ENCODE results near the gene MEGF10.
"Not testable (repeated sequence)": the region's sequence is repeated elsewhere in the genome, so short reads cannot be mapped to it uniquely, and the experiment has no call there.

MEGF10 gene

GRCh38 chr5:127298656-127299055 lies 8.1 kb downstream of the MEGF10 start:
- DNase-seq, result no peak

DNA sequence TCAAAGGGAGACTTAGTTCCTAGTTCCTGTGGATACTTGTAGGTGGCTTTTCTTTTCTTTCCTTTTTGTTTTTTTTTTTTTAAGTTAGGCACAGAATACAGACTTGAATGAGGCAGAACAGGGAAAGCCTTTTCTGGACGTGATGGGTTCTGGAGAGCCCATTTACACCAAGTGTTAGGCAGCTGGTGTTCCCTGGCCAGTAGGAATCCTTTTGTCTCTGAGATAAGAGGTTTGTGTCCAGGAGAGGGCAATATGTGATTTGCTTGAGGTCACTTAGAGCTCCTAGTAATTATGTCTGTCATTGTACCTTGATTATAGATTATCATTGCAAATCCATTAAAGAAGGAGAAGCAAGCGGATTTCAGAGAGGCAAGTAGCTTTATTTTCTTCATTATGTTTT lies 9.1 kb downstream of the MEGF10 start:
- peak; percentile 0 for DNase-seq

DNA sequence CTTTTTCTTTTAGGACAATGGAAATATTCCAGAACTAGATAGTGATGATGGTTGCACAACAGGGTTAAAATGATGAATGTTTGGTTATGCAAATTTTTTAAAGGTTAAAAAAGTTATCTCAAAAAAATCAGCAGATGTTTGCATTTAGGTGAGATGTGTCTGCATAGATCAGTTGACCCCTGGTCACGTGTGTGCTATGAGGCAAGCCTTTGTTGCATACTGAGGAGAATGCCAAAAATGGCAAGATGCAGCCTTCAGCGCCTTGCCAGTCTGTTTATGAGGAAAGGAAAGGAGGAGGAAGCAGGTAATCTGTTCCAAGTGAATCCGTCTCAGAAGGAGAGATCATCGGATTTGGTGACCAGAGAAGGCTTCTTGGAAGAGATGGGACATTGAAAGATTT lies 11.9 kb downstream of the MEGF10 start:
- DNase-seq, result no peak

- DNase-seq, result no peak
Measured at GRCh38 chr5:127303404-127303803, 12.8 kb downstream of the MEGF10 start.

DNA sequence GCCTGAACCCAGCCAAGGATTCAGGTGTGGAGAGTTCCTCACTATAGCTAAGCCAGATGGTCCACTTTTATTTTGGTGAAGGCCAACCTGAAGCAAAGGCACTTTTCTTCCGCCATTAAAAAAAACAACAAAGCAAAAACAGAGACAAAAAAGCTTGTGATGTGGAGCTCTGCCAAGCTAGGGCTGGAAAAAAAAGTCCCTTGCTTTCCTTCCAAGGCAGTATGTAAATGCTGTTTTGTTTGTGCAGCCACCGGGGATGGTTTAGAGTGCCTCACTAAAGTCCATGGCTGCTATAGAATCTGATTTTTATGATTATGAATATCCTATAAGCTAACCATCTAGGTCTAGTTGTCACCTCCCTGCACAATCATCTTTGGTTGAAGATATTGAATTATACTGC lies 14.9 kb downstream of the MEGF10 start:
- no peak for DNase-seq

GRCh38 chr5:127306036-127306435 lies 15.4 kb downstream of the MEGF10 start:
- DNase-seq, result no peak

DNA sequence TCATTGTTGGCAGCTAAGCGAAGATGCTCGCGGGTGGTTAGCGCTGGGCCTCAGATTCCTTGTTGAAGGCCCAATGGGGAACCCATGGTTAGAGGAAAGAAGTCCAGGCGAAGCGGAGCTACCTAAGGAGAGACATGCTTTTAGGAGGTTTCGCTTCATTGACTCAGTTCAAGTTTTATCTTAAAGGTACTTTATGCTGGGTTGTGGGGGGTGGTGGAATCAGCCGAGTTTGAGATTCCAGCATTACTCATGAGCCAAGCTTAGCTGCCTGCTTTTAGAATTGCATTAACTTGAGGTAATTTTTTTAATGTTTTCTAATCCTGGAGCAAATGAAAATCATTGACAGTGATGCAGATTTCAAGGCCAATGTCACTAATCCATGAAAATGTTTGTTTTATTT lies 16.1 kb downstream of the MEGF10 start:
- DNase-seq, result no peak

- DNase-seq, result no peak
Measured at GRCh38 chr5:127307868-127308267, 17.3 kb downstream of the MEGF10 start.

DNA sequence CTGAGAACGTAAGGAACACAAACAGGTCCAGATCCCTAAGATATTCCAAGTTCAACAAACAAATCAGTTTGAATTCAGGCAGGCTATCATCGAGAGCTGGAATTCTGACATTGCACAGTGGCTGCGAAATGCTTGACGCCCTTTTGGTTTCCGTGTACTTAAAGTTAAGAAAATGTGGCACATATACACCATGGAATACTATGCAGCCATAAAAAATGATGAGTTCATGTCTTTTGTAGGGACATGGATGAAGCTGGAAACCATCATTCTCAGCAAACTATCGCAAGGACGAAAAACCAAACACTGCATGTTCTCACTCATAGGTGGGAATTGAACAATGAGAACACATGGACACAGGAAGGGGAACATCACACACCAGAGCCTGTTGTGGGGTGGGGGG lies 17.7 kb downstream of the MEGF10 start:
- DNase-seq, result not testable (repeated sequence)

GRCh38 chr5:127308945-127309344 lies 18.3 kb downstream of the MEGF10 start:
- DNase-seq, result no peak

DNA sequence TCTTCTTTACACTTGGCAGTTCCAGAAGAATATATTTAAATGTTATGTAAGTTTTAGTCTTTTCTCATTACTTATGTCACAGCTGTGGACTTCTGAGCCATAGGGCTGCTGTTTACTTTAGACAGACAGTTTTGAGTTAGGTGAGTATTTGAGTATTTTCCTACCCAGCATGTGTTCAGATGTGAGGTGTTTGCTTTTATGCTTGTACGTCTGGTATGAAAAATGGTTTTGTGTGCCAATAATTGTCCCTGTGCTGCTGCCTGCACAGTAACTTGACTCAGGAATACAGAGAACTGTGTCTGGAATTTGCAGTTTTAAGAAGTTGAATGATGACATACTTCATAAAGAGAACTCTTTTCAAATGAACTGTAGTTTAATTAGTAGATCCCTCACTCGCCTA lies 20.8 kb downstream of the MEGF10 start:
- DNase-seq, result no peak

GRCh38 chr5:127311781-127312525 lies 21.4 kb downstream of the MEGF10 start:
- no peak for DNase-seq

DNA sequence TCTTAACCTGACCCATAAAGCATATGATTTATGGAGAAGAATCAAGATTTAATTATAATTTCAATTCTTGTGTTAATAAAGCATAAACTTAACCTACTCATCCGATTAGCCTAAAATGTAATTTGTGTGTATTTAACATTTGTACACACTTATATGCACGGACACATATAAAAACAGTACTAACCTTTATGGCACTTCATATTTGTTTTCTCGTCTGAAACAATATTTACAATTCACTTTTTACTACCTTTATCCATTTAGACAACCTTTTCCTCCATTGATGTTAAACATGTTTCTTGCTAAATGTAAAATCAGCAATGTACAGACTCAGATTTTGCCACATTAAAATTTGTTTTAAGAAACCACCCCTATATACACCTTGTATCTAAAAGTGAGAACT lies 22.8 kb downstream of the MEGF10 start:
- DNase-seq, result no peak

DNA sequence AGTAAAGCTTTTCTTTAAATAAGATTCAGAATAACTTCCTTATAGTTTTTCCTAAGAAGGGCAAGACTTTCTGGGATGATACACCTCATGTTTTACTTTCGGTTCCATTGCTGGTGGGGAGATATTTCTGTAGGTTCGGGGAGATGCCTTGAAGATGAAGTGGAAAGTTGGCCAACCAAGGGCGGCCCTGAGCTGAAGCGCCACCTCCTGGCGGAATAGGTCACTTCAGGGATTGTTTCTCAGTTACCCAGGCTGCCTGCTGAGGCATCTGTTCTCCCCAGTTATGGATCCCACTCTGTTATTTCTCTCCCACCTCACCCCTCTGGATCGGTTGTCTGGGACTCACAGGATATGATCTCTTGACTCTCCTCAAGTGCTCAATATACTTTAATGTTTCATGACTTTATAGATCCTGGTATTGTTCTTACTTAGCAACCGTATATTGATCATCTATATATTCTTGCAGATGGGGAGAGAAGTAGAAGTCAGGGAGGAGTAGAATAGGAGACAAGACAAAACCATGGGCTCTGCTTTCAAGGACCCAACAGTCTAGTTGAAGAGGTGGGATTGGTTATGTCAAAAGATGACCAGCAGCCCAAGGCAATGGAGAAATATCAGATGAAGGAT lies 23.4 kb downstream of the MEGF10 start:
- DNase-seq, result peak; percentile 44

DNA sequence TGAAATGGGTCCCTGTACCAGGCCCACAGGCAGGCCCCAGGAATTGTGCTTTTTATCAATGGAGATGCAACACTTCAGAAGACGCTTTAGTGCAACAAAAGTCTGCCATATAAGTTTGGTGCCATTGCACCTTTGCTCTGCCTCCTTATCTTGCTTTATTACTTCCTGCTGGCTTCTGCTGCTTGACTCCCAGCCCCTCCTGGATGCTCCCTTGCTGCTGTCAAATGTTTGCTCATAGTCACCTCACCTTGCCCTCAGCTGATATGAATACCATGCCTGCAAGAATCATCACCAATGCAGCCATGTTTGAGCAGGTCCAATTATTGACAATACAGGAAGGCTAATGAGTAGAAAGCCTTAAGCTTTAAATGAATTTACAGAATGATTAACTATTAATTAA lies 25.4 kb downstream of the MEGF10 start:
- no peak for DNase-seq

DNA sequence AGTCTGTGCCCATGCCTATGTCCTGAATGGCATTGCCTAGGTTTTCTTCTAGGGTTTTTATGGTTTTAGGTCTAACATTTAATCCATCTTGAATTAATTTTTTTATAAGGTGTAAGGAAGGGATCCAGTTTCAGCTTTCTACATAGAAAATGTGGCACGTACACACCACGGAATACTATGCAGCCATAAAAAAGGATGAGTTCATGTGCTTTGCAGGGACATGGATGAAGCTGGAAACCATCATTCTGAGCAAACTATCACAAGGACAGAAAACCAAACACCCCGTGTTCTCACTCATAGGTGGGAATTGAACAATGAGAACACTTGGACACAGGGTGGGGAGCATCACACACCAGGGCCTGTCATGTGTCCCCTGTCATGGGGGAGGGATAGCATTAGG lies 26.8 kb downstream of the MEGF10 start:
- not testable (repeated sequence) for DNase-seq

- peak; percentile 57 for DNase-seq
Measured at GRCh38 chr5:127320032-127320965, 29.7 kb downstream of the MEGF10 start.

DNA sequence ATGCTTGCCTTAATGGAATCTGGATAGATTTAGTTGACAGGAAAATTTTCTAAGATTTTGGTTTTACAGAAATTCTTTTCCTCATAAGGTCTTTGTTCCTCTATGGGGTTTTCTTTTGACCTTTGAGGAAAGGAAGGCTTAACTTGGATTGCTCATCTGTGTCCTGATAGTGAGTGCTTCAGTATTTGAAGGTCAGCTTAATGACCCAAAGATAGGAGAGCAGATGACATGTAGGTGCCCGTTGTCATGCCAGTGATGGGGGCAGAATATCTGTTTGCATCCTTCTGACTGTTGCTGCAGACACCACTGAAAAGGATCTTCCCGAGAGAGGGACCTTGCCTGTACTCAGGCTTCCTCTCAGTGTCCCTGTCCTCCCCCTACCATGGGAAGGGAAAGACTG lies 30.9 kb downstream of the MEGF10 start:
- DNase-seq, result no peak

DNA sequence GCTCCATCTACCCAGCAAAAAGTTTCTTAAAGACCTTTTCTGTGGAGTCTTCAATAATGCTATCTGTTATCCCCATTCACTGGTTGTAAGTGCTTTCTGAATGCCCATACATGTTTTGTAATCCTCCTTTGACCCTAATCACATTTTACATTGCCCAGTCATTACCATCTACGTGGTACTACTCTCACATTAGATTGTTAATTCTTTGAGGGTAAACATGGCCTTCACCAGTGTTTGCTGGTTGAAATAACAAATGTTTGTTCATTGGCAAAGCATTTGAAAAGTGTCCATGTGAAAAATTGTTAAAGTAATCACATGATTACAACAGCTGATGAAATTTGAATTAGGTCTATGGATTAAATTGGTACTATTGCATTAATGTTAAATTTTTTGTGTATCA lies 31.8 kb downstream of the MEGF10 start:
- DNase-seq, result no peak

DNA sequence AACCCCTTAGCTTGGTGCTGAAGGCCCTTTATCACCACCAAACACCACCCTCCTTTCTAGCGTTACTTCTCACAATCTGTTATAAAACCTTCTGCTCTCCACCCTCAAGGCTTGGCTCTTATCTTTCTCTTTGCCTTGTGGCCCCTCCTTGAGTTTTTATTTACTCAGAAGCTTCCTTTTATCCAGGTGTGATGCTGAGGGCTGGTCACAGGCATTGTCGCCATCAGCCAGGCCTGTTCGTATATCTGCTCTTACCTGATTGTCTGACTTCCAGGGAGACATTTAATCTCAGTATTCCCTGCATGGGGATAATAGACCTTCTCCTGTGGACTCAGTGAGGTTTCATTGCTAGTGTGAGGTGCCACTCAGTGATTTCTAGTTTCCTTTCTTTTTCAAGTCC lies 34.2 kb downstream of the MEGF10 start:
- no peak for DNase-seq

DNA sequence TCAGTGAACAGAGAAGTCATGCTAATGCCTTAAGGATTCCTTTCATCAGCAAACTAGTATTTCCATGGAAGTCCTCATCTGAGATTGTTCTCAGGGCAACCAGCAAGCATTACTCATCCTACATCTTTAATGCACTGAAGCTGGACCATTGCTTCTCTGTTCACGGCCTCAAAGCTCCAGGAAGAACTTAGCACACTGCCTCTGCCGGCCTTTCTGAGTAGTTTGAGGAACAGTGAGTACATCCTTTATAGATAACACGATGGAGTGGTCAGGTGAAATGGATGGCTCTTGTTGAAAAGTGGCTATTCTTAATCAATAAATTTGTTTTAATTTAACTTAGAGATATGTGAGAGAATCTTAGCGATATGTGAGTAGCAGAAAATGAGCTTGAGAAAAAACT lies 35.8 kb downstream of the MEGF10 start:
- no peak for DNase-seq

GRCh38 chr5:127326976-127327755 lies 36.6 kb downstream of the MEGF10 start:
- no peak for DNase-seq

DNA sequence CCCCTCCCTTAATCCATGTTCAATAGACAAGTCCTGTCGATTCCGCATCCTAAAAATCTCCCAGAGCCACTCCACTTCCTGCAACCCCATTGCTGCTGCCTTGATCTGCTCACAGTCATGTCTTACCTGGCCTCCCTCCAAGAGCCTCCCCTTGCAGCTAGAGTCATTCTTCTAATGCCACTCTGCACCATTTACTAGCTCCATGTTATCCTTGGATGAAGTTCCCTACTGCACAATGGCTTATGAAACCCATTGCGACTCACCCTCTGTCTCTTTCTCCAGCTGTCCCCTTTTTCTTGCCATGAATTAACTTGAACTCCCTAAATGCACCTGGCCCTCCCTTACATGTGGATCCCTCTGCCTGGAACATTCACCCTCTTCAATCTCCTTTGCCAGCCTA lies 39.5 kb downstream of the MEGF10 start:
- no peak for DNase-seq
